Measurements from ENCODE around the gene PRKCA. TPM values are rescaled to one million over a fixed set of nuclear protein-coding genes. Genes with fewer than 3 reads are reported as not detected.
A peak's percentile ranks its signal among the peaks of the same experiment; 100 is the strongest.

The PRKCA gene
- total and polyA plus RNA-seq, 2 of the 13 experiments (the other 11 are each of a cell fraction or from before 2014, with no cell fraction given): 18.5 to 21.5 TPM

GRCh38 chr17:66567234-66568170, 265.1 kb downstream of the PRKCA start (continued):
- TF ChIP-seq, protein P1, sequence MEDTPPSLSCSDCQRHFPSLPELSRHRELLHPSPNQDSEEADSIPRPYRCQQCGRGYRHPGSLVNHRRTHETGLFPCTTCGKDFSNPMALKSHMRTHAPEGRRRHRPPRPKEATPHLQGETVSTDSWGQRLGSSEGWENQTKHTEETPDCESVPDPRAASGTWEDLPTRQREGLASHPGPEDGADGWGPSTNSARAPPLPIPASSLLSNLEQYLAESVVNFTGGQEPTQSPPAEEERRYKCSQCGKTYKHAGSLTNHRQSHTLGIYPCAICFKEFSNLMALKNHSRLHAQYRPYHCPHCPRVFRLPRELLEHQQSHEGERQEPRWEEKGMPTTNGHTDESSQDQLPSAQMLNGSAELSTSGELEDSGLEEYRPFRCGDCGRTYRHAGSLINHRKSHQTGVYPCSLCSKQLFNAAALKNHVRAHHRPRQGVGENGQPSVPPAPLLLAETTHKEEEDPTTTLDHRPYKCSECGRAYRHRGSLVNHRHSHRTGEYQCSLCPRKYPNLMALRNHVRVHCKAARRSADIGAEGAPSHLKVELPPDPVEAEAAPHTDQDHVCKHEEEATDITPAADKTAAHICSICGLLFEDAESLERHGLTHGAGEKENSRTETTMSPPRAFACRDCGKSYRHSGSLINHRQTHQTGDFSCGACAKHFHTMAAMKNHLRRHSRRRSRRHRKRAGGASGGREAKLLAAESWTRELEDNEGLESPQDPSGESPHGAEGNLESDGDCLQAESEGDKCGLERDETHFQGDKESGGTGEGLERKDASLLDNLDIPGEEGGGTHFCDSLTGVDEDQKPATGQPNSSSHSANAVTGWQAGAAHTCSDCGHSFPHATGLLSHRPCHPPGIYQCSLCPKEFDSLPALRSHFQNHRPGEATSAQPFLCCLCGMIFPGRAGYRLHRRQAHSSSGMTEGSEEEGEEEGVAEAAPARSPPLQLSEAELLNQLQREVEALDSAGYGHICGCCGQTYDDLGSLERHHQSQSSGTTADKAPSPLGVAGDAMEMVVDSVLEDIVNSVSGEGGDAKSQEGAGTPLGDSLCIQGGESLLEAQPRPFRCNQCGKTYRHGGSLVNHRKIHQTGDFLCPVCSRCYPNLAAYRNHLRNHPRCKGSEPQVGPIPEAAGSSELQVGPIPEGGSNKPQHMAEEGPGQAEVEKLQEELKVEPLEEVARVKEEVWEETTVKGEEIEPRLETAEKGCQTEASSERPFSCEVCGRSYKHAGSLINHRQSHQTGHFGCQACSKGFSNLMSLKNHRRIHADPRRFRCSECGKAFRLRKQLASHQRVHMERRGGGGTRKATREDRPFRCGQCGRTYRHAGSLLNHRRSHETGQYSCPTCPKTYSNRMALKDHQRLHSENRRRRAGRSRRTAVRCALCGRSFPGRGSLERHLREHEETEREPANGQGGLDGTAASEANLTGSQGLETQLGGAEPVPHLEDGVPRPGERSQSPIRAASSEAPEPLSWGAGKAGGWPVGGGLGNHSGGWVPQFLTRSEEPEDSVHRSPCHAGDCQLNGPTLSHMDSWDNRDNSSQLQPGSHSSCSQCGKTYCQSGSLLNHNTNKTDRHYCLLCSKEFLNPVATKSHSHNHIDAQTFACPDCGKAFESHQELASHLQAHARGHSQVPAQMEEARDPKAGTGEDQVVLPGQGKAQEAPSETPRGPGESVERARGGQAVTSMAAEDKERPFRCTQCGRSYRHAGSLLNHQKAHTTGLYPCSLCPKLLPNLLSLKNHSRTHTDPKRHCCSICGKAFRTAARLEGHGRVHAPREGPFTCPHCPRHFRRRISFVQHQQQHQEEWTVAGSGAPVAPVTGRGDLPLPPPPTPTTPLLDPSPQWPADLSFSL (CRISPR knock-in tag; IDR thresholded peaks at IDR 0.05): peak; percentile 58; the same call in 1 of the 2 replicates
- TF ChIP-seq HMG20A (CRISPR knock-in tag; IDR thresholded peaks at IDR 0.05; ENCODE audit: borderline replicate concordance): 0 out of 2 replicates have a peak, but pooled peaks have one; percentile 39
- TF ChIP-seq, protein P2, sequence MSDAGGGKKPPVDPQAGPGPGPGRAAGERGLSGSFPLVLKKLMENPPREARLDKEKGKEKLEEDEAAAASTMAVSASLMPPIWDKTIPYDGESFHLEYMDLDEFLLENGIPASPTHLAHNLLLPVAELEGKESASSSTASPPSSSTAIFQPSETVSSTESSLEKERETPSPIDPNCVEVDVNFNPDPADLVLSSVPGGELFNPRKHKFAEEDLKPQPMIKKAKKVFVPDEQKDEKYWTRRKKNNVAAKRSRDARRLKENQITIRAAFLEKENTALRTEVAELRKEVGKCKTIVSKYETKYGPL (CRISPR knock-in tag; IDR thresholded peaks at IDR 0.05): no peak
- TF ChIP-seq ZNF451 (CRISPR knock-in tag; IDR thresholded peaks at IDR 0.05): no peak
- TF ChIP-seq BRD4 (CRISPR knock-in tag; IDR thresholded peaks at IDR 0.05): 0 out of 2 replicates have a peak, but pooled peaks have one; percentile 46
- TF ChIP-seq ZNF878 (CRISPR knock-in tag; IDR thresholded peaks at IDR 0.05): peak; percentile 58; the same call in 1 of the 2 replicates
- no peak for TF ChIP-seq MED13 (CRISPR knock-in tag; IDR thresholded peaks at IDR 0.05)
- no peak; the same call in 1 of the 2 replicates for TF ChIP-seq ZNF749 (CRISPR knock-in tag; IDR thresholded peaks at IDR 0.05; ENCODE audit: borderline replicate concordance)
- peak; percentile 85; the same call in 1 of the 2 replicates for TF ChIP-seq ZNF766 (CRISPR knock-in tag; IDR thresholded peaks at IDR 0.05; ENCODE audit: borderline replicate concordance)
- TF ChIP-seq, protein P3, sequence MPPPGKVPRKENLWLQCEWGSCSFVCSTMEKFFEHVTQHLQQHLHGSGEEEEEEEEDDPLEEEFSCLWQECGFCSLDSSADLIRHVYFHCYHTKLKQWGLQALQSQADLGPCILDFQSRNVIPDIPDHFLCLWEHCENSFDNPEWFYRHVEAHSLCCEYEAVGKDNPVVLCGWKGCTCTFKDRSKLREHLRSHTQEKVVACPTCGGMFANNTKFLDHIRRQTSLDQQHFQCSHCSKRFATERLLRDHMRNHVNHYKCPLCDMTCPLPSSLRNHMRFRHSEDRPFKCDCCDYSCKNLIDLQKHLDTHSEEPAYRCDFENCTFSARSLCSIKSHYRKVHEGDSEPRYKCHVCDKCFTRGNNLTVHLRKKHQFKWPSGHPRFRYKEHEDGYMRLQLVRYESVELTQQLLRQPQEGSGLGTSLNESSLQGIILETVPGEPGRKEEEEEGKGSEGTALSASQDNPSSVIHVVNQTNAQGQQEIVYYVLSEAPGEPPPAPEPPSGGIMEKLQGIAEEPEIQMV (CRISPR knock-in tag; IDR thresholded peaks at IDR 0.05; ENCODE audit: low read depth): 0 out of 2 replicates have a peak, but pooled peaks have one; percentile 32
- peak; percentile 73 for TF ChIP-seq ZBTB38 (CRISPR knock-in tag; IDR thresholded peaks at IDR 0.05)
- no peak for TF ChIP-seq ZNF737 (CRISPR knock-in tag; IDR thresholded peaks at IDR 0.05; ENCODE audit: borderline replicate concordance)
- no peak for TF ChIP-seq ZNF24 (IDR thresholded peaks at IDR 0.05)
- TF ChIP-seq ZNF773 (CRISPR knock-in tag; IDR thresholded peaks at IDR 0.05; ENCODE audit: borderline replicate concordance): 0 out of 2 replicates have a peak, but pooled peaks have one; percentile 25
- TF ChIP-seq, protein P4, sequence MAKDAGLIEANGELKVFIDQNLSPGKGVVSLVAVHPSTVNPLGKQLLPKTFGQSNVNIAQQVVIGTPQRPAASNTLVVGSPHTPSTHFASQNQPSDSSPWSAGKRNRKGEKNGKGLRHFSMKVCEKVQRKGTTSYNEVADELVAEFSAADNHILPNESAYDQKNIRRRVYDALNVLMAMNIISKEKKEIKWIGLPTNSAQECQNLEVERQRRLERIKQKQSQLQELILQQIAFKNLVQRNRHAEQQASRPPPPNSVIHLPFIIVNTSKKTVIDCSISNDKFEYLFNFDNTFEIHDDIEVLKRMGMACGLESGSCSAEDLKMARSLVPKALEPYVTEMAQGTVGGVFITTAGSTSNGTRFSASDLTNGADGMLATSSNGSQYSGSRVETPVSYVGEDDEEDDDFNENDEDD (CRISPR knock-in tag; IDR thresholded peaks at IDR 0.05; ENCODE audit: borderline replicate concordance): peak; percentile 80
- TF ChIP-seq CHD2 (IDR thresholded peaks at IDR 0.05; ENCODE audit: low read depth, low read length): no peak

All from HepG2 (cell line).